ENCODE results near the gene PRKACA.

PRKACA gene

DNA sequence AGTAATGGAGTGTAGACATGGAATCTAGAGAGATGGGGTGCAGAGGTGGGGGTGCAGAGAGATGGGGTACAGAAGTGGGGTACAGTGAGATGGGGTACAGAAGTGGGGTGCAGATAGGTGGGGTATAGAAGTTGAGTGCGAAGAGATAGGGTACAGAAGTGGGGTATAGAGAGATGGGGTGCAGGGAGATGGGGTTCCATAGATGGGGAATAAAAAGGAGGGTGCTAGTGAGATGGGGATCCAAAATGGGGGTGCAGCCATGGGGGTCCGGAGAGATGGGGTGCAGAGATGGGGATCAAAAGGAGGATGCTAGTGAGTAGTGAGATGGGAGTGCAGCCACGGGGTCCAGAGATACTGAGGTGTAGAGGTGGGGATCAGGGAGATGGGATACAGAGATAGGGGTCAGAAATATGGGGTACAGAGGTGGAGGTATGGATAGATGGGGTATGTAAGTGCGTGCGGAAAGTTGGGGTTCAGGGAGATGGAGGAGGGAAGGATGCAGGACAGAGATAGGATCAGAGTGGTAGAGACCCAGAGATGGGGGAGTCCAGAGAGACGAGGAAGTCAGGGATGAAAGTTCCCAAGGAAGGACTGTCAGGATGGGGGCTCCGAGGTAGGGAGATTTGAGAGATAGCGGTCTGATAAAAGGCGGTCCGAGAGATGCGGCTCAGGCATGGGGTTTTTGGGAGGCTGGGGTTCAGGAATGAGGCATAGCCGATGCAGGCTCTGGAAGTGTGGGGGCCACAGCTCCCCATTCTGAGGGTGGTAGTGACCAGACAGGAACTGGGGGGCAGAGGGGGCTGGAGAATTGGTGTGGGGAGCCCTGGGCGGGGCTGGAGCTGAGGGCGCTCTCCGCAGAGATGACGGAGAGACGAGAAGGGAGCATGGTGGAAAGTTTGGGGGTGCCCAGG is 59.1 kb downstream of the PRKACA start:
- Histone ChIP-seq H3K4me3 (ENCODE audit: low read depth, low read length) (peak overlapping the region; percentile 23), H3K36me3 (ENCODE audit: control insufficient read depth in 2 of 2, insufficient read depth in 1 of 2, low read length in 2 of 2) (no peaks in the 10 kb centered on the region), H3K27ac (ENCODE audit: extremely low read depth, low read depth, low read length) (no peak overlapping the region; the same call in 1 of the 2 replicates), H3K4me1 (ENCODE audit: control insufficient read depth, insufficient read depth, low read length) (peaks cover 4% of the 10 kb centered on the region), H3K9me3 (ENCODE audit: control insufficient read depth, insufficient read depth, low read depth, low read length) (no peaks in the 10 kb centered on the region)
- ChIA-PET POLR2A (interaction anchor here (2.3 kb wide), 1 partner anchor 14 kb away, joined by 6 read pairs; the partner anchor contains the start of gene MISP3), CTCF (interaction anchor here (0.6 to 6.9 kb wide), 21 partner anchors 7 to 220 kb away, joined by 3 to 80 read pairs (median 3); partner anchors contain the start of genes ASF1B, IL27RA, MISP3 and RLN3)
- TF ChIP-seq ZNF10 (tag by site-specific recombination; IDR thresholded peaks at IDR 0.05) (no peak), WT1 (tag by site-specific recombination; IDR thresholded peaks at IDR 0.05) (peak; percentile 5; the same call in 1 of the 2 replicates), ZNF146 (tag by site-specific recombination; IDR thresholded peaks at IDR 0.05) (no peak), ZNF2 (tag by site-specific recombination; IDR thresholded peaks at IDR 0.05) (0 out of 2 replicates have a peak, but pooled peaks have one; percentile 69), KLF8 (tag by site-specific recombination; IDR thresholded peaks at IDR 0.05) (no peak), BCL11A (tag by site-specific recombination; IDR thresholded peaks at IDR 0.05; ENCODE audit: low read depth) (no peak), ZFHX2 (tag by site-specific recombination; conservative IDR thresholded peaks at IDR 0.05) (no peak), ZNF600 (tag by site-specific recombination; IDR thresholded peaks at IDR 0.05) (peak; percentile 46; the same call in 1 of the 2 replicates), ZBTB1 (tag by site-specific recombination; IDR thresholded peaks at IDR 0.05) (no peak; the same call in 1 of the 2 replicates), RBAK (tag by site-specific recombination; IDR thresholded peaks at IDR 0.05) (0 out of 2 replicates have a peak, but pooled peaks have one; percentile 15), EGR2 (tag by site-specific recombination; IDR thresholded peaks at IDR 0.05; ENCODE audit: low read depth) (no peak), ZNF366 (tag by site-specific recombination; conservative IDR thresholded peaks at IDR 0.05) (peak; percentile 43), ZBTB7A (tag by site-specific recombination; IDR thresholded peaks at IDR 0.05; ENCODE audit: low read depth) (0 out of 2 replicates have a peak, but pooled peaks have one; percentile 18)
- TF ChIP-seq, protein P1, sequence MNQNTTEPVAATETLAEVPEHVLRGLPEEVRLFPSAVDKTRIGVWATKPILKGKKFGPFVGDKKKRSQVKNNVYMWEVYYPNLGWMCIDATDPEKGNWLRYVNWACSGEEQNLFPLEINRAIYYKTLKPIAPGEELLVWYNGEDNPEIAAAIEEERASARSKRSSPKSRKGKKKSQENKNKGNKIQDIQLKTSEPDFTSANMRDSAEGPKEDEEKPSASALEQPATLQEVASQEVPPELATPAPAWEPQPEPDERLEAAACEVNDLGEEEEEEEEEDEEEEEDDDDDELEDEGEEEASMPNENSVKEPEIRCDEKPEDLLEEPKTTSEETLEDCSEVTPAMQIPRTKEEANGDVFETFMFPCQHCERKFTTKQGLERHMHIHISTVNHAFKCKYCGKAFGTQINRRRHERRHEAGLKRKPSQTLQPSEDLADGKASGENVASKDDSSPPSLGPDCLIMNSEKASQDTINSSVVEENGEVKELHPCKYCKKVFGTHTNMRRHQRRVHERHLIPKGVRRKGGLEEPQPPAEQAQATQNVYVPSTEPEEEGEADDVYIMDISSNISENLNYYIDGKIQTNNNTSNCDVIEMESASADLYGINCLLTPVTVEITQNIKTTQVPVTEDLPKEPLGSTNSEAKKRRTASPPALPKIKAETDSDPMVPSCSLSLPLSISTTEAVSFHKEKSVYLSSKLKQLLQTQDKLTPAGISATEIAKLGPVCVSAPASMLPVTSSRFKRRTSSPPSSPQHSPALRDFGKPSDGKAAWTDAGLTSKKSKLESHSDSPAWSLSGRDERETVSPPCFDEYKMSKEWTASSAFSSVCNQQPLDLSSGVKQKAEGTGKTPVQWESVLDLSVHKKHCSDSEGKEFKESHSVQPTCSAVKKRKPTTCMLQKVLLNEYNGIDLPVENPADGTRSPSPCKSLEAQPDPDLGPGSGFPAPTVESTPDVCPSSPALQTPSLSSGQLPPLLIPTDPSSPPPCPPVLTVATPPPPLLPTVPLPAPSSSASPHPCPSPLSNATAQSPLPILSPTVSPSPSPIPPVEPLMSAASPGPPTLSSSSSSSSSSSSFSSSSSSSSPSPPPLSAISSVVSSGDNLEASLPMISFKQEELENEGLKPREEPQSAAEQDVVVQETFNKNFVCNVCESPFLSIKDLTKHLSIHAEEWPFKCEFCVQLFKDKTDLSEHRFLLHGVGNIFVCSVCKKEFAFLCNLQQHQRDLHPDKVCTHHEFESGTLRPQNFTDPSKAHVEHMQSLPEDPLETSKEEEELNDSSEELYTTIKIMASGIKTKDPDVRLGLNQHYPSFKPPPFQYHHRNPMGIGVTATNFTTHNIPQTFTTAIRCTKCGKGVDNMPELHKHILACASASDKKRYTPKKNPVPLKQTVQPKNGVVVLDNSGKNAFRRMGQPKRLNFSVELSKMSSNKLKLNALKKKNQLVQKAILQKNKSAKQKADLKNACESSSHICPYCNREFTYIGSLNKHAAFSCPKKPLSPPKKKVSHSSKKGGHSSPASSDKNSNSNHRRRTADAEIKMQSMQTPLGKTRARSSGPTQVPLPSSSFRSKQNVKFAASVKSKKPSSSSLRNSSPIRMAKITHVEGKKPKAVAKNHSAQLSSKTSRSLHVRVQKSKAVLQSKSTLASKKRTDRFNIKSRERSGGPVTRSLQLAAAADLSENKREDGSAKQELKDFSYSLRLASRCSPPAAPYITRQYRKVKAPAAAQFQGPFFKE (tag by site-specific recombination; IDR thresholded peaks at IDR 0.05; ENCODE audit: borderline replicate concordance): no peak
- TF ChIP-seq, protein P2, sequence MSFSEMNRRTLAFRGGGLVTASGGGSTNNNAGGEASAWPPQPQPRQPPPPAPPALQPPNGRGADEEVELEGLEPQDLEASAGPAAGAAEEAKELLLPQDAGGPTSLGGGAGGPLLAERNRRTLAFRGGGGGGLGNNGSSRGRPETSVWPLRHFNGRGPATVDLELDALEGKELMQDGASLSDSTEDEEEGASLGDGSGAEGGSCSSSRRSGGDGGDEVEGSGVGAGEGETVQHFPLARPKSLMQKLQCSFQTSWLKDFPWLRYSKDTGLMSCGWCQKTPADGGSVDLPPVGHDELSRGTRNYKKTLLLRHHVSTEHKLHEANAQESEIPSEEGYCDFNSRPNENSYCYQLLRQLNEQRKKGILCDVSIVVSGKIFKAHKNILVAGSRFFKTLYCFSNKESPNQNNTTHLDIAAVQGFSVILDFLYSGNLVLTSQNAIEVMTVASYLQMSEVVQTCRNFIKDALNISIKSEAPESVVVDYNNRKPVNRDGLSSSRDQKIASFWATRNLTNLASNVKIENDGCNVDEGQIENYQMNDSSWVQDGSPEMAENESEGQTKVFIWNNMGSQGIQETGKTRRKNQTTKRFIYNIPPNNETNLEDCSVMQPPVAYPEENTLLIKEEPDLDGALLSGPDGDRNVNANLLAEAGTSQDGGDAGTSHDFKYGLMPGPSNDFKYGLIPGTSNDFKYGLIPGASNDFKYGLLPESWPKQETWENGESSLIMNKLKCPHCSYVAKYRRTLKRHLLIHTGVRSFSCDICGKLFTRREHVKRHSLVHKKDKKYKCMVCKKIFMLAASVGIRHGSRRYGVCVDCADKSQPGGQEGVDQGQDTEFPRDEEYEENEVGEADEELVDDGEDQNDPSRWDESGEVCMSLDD (tag by site-specific recombination; IDR thresholded peaks at IDR 0.05): peak; percentile 100
- TF ChIP-seq, protein P3, sequence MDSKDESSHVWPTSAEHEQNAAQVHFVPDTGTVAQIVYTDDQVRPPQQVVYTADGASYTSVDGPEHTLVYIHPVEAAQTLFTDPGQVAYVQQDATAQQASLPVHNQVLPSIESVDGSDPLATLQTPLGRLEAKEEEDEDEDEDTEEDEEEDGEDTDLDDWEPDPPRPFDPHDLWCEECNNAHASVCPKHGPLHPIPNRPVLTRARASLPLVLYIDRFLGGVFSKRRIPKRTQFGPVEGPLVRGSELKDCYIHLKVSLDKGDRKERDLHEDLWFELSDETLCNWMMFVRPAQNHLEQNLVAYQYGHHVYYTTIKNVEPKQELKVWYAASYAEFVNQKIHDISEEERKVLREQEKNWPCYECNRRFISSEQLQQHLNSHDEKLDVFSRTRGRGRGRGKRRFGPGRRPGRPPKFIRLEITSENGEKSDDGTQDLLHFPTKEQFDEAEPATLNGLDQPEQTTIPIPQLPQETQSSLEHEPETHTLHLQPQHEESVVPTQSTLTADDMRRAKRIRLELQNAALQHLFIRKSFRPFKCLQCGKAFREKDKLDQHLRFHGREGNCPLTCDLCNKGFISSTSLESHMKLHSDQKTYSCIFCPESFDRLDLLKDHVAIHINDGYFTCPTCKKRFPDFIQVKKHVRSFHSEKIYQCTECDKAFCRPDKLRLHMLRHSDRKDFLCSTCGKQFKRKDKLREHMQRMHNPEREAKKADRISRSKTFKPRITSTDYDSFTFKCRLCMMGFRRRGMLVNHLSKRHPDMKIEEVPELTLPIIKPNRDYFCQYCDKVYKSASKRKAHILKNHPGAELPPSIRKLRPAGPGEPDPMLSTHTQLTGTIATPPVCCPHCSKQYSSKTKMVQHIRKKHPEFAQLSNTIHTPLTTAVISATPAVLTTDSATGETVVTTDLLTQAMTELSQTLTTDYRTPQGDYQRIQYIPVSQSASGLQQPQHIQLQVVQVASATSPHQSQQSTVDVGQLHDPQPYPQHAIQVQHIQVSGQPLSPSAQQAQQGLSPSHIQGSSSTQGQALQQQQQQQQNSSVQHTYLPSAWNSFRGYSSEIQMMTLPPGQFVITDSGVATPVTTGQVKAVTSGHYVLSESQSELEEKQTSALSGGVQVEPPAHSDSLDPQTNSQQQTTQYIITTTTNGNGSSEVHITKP (tag by site-specific recombination; IDR thresholded peaks at IDR 0.05): peak; percentile 95
- TF ChIP-seq, protein P4, sequence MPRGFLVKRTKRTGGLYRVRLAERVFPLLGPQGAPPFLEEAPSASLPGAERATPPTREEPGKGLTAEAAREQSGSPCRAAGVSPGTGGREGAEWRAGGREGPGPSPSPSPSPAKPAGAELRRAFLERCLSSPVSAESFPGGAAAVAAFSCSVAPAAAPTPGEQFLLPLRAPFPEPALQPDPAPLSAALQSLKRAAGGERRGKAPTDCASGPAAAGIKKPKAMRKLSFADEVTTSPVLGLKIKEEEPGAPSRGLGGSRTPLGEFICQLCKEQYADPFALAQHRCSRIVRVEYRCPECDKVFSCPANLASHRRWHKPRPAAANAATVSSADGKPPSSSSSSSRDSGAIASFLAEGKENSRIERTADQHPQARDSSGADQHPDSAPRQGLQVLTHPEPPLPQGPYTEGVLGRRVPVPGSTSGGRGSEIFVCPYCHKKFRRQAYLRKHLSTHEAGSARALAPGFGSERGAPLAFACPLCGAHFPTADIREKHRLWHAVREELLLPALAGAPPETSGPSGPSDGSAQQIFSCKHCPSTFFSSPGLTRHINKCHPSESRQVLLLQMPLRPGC (tag by site-specific recombination; IDR thresholded peaks at IDR 0.05): 0 out of 2 replicates have a peak, but pooled peaks have one; percentile 4

All from HEK293 (cell line).